ENCODE measurements around the gene AATF. TPM values are rescaled to one million over a fixed set of nuclear protein-coding genes. Genes with fewer than 3 reads are reported as not detected.
A peak's percentile ranks its signal among the peaks of the same experiment; 100 is the strongest.

The AATF gene
- total RNA-seq, 1 experiment from 2014 or later = 61.0 TPM

DNA sequence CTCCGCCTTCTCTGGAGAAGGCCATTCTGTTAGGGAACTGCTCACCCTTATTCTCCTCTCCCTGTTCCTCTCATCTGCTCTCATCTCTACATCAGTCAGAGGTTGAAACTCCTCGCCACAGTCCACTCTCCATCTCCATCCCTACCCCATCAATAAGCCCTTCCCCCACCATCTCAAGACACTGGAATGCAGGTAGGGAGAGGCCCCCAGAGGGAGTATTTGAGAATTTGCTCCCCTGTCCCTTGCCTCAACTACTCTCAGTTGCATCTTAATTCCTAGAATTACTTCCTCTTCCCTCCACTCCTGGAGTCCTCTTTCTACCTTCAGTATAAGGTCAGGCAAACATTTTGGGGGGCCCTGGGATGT lies 2.0 kb upstream of the AATF start:
- TF ChIP-seq ETV6 (CRISPR knock-in tag; IDR thresholded peaks at IDR 0.05) = no peak
- TF ChIP-seq, protein P1, sequence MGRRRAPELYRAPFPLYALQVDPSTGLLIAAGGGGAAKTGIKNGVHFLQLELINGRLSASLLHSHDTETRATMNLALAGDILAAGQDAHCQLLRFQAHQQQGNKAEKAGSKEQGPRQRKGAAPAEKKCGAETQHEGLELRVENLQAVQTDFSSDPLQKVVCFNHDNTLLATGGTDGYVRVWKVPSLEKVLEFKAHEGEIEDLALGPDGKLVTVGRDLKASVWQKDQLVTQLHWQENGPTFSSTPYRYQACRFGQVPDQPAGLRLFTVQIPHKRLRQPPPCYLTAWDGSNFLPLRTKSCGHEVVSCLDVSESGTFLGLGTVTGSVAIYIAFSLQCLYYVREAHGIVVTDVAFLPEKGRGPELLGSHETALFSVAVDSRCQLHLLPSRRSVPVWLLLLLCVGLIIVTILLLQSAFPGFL (CRISPR knock-in tag; IDR thresholded peaks at IDR 0.05; ENCODE audit: borderline replicate concordance) = no peak
- no peak for TF ChIP-seq EMX1 (CRISPR knock-in tag; IDR thresholded peaks at IDR 0.05)
- TF ChIP-seq GTF2I (CRISPR knock-in tag; conservative IDR thresholded peaks at IDR 0.05) = no peak
- no peak for TF ChIP-seq TEAD1 (CRISPR knock-in tag; IDR thresholded peaks at IDR 0.05)
- no peak for TF ChIP-seq ZNF671 (CRISPR knock-in tag; IDR thresholded peaks at IDR 0.05)
- TF ChIP-seq ZNF121 (CRISPR knock-in tag; IDR thresholded peaks at IDR 0.05) = no peak
- TF ChIP-seq, protein P2, sequence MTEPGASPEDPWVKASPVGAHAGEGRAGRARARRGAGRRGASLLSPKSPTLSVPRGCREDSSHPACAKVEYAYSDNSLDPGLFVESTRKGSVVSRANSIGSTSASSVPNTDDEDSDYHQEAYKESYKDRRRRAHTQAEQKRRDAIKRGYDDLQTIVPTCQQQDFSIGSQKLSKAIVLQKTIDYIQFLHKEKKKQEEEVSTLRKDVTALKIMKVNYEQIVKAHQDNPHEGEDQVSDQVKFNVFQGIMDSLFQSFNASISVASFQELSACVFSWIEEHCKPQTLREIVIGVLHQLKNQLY (CRISPR knock-in tag; IDR thresholded peaks at IDR 0.05) = no peak
- no peak for TF ChIP-seq ZNF138 (CRISPR knock-in tag; conservative IDR thresholded peaks at IDR 0.05)
- TF ChIP-seq ZNF317 (CRISPR knock-in tag; IDR thresholded peaks at IDR 0.05; ENCODE audit: borderline replicate concordance, low read depth) = no peak
- TF ChIP-seq, protein P3, sequence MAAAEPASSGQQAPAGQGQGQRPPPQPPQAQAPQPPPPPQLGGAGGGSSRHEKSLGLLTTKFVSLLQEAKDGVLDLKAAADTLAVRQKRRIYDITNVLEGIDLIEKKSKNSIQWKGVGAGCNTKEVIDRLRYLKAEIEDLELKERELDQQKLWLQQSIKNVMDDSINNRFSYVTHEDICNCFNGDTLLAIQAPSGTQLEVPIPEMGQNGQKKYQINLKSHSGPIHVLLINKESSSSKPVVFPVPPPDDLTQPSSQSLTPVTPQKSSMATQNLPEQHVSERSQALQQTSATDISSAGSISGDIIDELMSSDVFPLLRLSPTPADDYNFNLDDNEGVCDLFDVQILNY (CRISPR knock-in tag; IDR thresholded peaks at IDR 0.05) = no peak
- TF ChIP-seq, protein P4, sequence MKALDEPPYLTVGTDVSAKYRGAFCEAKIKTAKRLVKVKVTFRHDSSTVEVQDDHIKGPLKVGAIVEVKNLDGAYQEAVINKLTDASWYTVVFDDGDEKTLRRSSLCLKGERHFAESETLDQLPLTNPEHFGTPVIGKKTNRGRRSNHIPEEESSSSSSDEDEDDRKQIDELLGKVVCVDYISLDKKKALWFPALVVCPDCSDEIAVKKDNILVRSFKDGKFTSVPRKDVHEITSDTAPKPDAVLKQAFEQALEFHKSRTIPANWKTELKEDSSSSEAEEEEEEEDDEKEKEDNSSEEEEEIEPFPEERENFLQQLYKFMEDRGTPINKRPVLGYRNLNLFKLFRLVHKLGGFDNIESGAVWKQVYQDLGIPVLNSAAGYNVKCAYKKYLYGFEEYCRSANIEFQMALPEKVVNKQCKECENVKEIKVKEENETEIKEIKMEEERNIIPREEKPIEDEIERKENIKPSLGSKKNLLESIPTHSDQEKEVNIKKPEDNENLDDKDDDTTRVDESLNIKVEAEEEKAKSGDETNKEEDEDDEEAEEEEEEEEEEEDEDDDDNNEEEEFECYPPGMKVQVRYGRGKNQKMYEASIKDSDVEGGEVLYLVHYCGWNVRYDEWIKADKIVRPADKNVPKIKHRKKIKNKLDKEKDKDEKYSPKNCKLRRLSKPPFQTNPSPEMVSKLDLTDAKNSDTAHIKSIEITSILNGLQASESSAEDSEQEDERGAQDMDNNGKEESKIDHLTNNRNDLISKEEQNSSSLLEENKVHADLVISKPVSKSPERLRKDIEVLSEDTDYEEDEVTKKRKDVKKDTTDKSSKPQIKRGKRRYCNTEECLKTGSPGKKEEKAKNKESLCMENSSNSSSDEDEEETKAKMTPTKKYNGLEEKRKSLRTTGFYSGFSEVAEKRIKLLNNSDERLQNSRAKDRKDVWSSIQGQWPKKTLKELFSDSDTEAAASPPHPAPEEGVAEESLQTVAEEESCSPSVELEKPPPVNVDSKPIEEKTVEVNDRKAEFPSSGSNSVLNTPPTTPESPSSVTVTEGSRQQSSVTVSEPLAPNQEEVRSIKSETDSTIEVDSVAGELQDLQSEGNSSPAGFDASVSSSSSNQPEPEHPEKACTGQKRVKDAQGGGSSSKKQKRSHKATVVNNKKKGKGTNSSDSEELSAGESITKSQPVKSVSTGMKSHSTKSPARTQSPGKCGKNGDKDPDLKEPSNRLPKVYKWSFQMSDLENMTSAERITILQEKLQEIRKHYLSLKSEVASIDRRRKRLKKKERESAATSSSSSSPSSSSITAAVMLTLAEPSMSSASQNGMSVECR (CRISPR knock-in tag; IDR thresholded peaks at IDR 0.05; ENCODE audit: borderline replicate concordance) = no peak
- TF ChIP-seq ZNF219 (CRISPR knock-in tag; IDR thresholded peaks at IDR 0.05; ENCODE audit: borderline replicate concordance) = no peak
- no peak for ATAC-seq
- Mint-ChIP-seq H3K4me1 (peaks cover 55% of the 10 kb centered on the region), H3K27ac (no peak overlapping the region), H3K9me3 (no peaks in the 10 kb centered on the region), H3K4me3 (peak overlapping the region; percentile 31), H3K27me3 (ENCODE audit: low read depth) (peaks cover 78% of the 10 kb centered on the region), H3K36me3 (peaks cover under 1% of the 10 kb centered on the region; the same call in 1 of the 2 replicates)
- ChIA-PET POLR2A (no interaction called here), CTCF (interaction anchor here (1.0 kb wide), 1 partner anchor 9 kb away, joined by 3 read pairs; no protein-coding TSS in a partner anchor)
- DNase-seq (ENCODE audit: low spot score) = no peak

DNA sequence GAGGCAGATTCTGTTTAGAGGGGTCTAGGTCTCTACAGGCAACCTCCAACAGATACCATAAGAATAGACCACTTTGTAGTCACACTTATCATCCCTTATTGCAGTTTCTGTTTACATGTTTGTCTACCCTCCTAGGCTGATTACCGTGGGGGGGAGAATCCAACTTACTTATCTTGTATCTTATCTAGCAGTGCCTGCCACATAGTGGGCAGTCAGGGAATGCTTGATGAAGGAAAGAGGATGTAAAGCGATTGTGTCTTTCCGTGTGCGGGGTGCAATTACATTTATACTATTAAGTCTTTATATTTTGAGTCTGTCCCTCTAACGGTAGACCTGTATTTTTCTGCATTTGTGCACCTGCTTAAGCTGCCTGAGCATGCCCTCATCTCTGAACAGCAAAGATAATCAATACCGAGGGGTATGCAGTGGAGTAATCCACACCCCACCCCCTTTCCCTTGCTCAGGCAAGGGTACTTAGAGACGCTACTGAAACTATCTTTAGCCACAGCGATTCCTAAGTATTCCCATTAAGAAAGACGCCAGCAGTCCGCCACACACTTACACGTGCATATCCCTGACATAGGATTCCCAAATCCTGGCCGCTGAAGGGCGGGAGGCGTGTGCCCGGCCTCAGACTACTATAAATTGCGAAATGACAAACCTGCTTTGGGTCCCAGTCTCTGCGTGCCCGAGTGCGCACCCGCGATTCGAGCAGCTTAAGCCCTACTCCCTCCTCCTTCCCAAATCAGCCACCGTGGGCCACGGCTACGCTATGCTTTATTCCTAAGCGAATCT lies 635 bp upstream of the AATF start:
- no peaks in the 10 kb centered on the region for H3K9me3 Mint-ChIP-seq
- ChIA-PET POLR2A (interaction anchor here (1.8 kb wide), 1 partner anchor 10 kb away, joined by 7 read pairs; the partner anchor contains the start of gene LHX1), CTCF (interaction anchor here (1.0 to 2.2 kb wide), 7 partner anchors 9 to 345 kb away, joined by 3 to 16 read pairs (median 4); no protein-coding TSS in a partner anchor)
- ATAC-seq (peak; percentile 25), DNase-seq (ENCODE audit: low spot score) (no peak)
- peak overlapping the region; percentile 87; the same call in 1 of the 2 replicates for H3K27ac Mint-ChIP-seq
- H3K27me3 Mint-ChIP-seq (ENCODE audit: low read depth) = peaks cover 64% of the 10 kb centered on the region
- peaks cover 14% of the 10 kb centered on the region for H3K36me3 Mint-ChIP-seq
- peak overlapping the region; percentile 91 for H3K4me3 Mint-ChIP-seq
- peaks cover 53% of the 10 kb centered on the region for H3K4me1 Mint-ChIP-seq
- TF ChIP-seq GRHL2 (CRISPR knock-in tag; IDR thresholded peaks at IDR 0.05; ENCODE audit: insufficient replicate concordance, severe bottlenecking) (no peak), ZBTB21 (CRISPR knock-in tag; IDR thresholded peaks at IDR 0.05; ENCODE audit: borderline replicate concordance) (no peak), NFE2L1 (CRISPR knock-in tag; IDR thresholded peaks at IDR 0.05) (no peak), SMAD4 (CRISPR knock-in tag; IDR thresholded peaks at IDR 0.05) (no peak), ZNF138 (CRISPR knock-in tag; conservative IDR thresholded peaks at IDR 0.05) (no peak), IRF2 (CRISPR knock-in tag; IDR thresholded peaks at IDR 0.05; ENCODE audit: borderline replicate concordance, low read depth) (no peak), SMAD3 (CRISPR knock-in tag; IDR thresholded peaks at IDR 0.05; ENCODE audit: borderline replicate concordance) (no peak)
- TF ChIP-seq, protein P5, sequence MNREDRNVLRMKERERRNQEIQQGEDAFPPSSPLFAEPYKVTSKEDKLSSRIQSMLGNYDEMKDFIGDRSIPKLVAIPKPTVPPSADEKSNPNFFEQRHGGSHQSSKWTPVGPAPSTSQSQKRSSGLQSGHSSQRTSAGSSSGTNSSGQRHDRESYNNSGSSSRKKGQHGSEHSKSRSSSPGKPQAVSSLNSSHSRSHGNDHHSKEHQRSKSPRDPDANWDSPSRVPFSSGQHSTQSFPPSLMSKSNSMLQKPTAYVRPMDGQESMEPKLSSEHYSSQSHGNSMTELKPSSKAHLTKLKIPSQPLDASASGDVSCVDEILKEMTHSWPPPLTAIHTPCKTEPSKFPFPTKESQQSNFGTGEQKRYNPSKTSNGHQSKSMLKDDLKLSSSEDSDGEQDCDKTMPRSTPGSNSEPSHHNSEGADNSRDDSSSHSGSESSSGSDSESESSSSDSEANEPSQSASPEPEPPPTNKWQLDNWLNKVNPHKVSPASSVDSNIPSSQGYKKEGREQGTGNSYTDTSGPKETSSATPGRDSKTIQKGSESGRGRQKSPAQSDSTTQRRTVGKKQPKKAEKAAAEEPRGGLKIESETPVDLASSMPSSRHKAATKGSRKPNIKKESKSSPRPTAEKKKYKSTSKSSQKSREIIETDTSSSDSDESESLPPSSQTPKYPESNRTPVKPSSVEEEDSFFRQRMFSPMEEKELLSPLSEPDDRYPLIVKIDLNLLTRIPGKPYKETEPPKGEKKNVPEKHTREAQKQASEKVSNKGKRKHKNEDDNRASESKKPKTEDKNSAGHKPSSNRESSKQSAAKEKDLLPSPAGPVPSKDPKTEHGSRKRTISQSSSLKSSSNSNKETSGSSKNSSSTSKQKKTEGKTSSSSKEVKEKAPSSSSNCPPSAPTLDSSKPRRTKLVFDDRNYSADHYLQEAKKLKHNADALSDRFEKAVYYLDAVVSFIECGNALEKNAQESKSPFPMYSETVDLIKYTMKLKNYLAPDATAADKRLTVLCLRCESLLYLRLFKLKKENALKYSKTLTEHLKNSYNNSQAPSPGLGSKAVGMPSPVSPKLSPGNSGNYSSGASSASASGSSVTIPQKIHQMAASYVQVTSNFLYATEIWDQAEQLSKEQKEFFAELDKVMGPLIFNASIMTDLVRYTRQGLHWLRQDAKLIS (CRISPR knock-in tag; IDR thresholded peaks at IDR 0.05; ENCODE audit: borderline replicate concordance) = no peak
- TF ChIP-seq, protein P6, sequence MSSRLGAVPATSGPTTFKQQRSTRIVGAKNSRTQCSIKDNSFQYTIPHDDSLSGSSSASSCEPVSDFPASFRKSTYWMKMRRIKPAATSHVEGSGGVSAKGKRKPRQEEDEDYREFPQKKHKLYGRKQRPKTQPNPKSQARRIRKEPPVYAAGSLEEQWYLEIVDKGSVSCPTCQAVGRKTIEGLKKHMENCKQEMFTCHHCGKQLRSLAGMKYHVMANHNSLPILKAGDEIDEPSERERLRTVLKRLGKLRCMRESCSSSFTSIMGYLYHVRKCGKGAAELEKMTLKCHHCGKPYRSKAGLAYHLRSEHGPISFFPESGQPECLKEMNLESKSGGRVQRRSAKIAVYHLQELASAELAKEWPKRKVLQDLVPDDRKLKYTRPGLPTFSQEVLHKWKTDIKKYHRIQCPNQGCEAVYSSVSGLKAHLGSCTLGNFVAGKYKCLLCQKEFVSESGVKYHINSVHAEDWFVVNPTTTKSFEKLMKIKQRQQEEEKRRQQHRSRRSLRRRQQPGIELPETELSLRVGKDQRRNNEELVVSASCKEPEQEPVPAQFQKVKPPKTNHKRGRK (CRISPR knock-in tag; IDR thresholded peaks at IDR 0.05; ENCODE audit: borderline replicate concordance) = no peak

All from WTC11 (cell line).